Stimulated activated CD8-positive, alpha-beta memory T cell treated with anti-CD3 and anti-CD28 coated beads, Interleukin-7, amount 100 ng/mL, for 1 hour (primary cell): ENCODE measurements around the gene CUBN.

Experiments used
- DNase-seq, 2 donors: peaks; one replicate each; pipeline ENCODE4 v3.0.0-alpha.2; 2020; ENCODE audit warnings: low read depth in 2 of 2

CUBN gene

DNA sequence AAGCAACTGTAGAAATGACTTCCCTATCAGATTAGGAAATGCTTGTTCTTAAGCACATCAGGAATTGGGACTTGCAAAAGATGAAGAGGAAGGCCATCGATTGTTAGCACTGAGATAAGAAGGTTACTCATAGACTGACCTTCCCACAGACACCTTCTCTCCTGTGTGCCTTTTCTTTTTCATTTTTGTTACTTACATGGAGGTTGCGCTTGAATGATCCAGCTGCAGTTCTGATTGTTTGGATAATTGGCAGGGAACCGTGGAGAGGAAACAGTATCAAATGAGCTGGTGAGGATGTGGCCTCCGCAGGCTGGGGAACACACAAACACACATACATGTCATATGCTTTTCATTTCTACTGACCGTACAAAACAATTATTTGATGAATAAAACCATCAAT is 177.5 kb downstream of the CUBN start:
- DNase-seq, result no peak

DNA sequence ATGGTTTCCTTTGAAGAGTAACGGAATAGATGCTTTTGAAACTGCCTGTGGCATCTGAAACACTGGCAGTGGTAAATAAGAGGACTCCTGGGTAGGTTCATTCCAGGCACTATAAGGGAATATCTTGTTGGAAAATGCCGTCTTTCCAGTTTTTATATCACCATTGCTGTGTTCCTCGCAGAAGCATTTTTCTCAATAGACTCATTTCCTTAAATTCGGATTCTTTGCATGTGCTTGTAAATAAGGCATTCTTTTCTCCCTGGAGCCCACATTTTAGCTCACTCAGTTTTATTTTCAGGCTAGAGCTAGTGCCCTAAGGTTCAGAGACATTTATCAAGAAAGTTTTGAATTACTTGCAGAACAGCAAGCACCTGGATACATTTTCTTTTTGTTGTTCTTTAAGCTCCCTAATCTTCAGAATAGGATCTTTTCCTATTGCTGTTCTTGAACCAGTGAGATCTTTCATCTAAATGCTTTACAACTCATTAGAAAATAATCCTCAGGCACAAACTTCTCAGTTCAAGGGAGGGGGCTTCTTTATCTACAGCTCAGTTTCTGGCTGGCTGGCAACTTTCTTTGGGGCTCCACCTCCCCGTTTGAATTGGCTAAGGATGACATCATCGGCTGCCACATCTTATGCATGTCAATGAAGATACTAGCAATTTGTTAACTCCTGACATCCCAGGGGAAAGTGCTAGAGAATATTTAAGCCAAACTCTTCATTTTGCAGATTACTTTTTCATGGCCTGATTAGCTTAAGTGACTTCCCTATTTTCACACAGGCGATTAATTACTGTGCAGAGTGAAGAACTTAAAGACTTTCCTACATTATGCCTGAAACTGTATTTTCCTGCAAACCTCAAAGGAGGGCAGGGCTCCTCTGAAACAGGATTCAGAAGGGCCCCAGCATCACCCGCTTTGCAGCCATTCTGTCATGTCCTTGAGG is 178.7 kb downstream of the CUBN start:
- no peak for DNase-seq

DNA sequence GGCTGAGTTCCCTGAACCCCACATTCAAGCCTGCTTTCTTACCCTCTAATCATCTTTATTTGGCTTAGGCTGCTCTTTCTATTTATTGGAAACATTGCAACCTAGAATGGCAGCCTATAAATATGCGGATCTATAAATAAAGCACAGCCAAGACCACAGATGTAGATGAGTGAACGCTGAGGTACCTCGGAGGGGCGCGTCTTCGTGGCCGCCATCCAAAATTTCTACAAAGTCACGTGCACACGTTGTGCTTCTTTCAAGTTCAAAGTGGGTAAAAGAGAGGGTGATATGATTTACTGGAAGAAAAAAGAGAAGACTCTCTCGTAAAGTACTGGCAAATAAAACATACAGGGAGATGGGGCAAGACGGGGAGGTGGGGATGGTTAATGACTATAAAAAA is 179.8 kb downstream of the CUBN start:
- no peak for DNase-seq

DNA sequence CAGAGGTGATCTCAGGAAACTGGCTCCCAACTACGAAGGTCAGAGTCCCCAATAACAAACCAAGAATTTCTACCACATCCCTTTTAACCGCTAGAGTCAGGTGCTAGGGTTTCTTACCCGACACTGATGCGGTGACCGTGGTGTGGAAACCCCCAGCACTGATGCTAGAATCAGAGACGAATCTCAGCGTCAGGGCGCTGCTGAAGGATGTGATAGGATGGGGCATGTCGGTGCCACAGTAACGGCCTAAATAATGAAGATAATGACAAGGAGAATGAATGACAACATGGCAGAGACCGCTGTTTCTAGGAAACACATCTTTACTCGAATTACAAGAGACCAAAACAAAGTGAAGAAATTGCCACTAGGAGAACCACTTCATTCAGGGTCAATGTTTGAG is 181.2 kb downstream of the CUBN start:
- peak in 1 of 2 donors; percentile 11 for DNase-seq

DNA sequence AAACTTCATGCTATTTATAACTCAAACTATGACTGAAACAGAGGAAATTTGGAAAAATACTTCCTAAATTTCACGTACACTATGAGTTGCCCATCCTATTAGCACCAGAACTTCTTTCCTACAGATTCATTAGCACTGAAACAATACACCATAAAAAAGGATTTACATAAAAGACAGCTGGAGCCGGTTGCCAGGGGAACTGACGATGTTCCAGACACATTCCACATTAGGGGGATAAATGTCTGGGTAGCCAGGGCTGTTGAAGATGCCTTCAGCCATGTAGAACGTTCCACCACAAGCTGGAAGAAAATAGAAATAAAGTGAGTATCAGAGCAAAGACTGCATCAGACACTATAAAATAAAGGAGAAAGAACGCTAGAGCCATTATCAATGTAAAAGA is 182.5 kb downstream of the CUBN start:
- DNase-seq, result no peak

DNA sequence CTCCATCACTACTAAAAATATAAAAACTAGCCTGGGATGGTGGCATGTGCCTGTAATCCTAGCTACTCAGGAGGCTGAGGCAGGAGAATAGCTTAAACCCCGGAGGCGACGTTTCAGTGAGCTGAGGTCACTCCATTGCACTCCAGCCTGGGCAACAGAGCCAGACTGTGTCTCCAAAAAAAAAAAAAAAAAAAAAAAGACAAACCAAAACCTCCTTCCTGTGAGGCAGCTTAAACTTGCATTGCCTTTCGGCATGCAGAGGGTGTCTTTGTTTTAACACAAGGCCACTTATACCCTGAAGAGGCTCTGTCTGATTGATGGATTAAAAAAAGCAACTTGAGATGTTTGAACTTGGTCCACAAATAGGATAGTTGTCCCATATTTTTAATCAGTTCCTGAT is 184.0 kb downstream of the CUBN start:
- DNase-seq, result no peak

DNA sequence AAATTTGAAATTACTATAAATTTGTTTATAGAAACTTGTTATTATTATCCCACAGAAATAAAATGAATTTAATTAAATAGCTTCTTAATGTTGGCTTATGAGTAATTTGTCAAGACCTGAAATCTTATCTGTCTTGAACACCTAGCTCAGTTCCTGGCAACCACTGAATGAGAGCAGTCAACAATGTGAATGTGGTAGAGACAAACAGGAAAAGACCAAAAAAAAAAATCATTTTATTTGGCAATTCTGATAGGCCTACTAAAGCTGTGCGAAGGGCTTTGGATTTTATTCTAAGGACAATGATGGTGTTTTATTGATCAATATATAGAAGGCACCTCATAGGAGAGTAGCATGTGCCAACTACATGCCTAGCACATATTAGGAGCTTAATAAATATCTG is 184.6 kb downstream of the CUBN start:
- no peak for DNase-seq

DNA sequence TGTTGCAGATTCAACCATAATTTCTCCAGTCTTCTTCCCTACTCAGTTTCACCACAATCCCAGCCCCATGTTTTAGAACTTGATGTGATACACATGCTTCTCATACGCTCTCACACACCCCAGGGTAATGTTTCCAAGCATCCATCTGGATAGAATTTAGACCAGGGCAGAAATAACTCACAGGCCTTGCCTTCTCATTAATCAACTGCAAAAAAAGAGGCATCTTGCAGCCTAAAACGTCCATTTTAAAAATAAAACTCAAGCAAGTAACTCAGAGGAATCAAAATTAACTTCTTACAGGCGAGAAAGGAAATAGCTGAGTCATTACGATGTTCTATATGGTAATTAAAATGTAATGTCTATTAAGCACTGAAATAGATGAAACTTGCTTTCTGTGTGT is 185.2 kb downstream of the CUBN start:
- no peak for DNase-seq

DNA sequence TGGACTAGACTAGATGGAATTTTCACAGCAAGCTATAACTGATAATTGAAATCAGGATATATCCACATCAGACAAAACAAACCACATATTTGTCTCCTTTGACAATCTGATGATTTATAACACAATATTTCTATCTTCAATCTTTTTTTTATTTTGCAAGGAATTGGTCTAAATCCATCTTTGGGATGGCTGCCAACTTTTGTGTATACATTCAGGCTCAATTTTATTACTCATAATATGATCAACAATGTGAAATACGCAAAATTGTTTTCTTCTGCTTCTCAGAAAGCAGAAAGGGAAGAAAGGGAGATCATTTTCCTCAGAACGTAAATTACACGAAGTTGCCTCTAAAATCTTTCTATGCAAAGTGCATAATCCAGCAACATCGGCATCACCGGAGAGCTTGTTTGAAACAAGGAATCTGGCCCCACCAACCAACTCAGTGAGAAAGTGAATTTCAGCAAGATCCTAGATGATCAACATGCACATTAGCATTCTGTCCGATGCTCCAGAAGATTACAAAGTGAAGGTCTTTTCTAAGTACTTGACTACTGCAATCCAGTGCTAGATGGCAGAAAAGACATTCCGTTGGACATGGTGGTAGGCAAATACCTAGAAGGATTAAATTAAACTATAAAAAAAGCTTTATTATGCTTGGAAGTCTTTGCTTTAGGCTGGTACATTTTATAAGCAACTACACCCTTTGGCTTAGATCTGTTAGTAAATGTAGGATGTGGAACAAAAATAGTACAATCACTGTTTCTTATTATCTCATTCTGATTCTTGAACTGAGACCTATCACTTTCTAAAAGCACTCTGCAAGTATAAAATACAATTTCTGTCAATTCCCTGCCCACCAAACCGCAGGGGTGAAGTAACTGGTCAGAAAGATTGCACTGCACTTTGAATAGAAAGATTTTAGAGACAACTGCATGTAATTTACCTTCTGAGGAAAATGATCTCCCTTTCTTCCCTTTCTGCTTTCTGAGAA is 186.0 kb downstream of the CUBN start:
- no peak for DNase-seq

DNA sequence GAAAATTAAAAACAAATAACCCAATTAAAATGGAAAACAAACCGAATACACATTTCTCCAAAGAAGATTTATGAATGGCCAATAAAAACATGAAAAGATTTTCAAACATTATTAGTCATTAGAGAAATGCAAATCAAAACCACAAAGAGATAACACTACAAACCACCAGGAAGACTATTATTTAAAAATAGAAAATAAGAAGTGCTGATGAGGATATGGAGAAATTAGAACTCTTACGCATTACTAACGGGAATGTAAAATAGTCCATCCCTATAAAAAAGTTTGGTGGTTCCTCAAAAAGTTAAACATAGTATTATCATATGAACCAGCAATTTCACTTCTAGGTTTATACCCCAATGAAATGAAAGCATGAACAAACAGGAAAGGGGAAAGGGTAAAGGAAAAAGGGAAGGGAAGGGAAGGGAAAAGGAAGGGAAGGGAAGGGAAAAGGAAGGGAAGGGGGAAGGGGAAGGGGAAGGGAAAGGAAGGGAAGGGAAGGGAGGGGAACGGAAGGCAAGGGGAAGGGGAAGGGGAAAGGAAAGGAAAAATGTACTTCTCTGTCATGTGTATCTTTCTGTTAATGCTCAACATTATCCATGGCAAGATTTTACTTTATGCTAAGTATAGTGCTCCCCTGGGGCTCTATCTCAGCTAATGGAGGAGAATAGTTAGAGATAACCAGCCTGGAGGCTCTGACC is 187.1 kb downstream of the CUBN start:
- no peak for DNase-seq

DNA sequence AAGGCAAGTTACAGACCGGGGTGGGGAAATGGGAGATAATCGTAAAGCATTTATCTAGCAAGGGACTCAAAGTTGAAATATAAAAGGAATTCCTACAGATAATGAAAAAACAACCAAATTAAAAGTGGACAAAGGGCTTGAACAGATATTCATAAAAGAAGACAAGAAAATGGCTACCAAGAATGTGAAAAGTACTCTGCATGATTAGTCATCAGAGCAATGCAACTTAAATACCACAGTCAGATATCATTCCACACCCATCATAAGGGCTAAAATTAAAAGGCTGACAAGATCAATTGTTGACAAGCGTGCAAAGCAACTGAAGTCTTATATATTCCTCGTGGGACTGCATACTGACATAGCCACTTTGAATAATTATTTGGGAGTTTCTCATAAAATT is 187.7 kb downstream of the CUBN start:
- DNase-seq, result no peak

DNA sequence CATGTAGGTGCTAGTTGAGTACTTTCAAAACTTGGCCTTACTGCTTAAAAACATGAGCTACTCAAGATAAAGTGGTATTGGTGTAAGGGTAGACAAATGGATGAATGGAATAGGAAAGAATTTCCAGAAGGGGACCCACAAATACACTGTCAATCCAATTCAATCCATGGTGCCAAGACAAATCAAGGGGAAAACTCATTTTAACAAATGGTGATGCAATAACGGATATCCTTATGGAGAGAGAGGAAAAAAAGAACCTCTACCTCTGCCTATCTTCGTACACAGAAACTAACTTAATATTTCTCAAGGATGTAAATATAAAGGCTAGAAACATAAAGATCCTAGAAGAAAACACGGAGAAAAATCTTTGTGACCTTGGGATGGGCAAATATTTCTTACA is 188.5 kb downstream of the CUBN start:
- DNase-seq, result no peak

DNA sequence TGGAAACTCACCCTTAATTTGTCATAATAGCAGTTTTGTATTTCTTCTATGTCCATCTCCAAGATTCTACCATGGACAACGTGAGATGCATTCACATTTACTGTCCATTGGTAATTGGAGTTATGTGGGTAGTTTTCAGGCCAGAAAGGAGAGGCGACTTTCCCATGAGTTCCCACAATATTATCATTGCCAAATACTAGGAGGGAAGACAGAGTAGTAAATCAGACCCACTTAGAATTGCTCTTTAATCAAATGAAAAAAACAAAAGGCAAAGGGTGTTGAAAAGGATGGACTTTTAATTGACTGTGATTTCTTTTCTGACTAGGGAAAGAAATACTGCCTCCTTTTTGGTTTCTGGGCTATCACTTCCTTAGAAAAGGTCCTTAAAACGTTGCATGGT is 190.7 kb downstream of the CUBN start:
- DNase-seq, result no peak

DNA sequence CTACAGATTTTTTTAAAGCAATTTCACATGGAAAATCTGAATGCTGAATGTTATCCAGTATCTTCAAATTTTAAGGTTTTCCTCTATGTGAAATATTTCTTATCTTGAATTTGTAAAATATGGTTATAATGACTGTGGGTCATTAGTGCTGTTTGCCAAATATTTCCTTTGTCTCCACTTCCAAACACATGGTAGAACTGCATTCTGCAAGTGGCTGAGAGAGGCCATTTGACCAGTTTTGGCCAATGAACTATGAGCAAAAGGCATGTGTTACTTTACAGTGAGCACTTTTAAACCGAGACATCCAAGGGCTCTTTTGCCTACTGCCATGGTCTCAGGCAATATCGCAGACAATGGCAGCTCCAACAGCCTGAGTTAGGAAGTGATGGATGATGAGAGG is 195.2 kb downstream of the CUBN start:
- no peak for DNase-seq

DNA sequence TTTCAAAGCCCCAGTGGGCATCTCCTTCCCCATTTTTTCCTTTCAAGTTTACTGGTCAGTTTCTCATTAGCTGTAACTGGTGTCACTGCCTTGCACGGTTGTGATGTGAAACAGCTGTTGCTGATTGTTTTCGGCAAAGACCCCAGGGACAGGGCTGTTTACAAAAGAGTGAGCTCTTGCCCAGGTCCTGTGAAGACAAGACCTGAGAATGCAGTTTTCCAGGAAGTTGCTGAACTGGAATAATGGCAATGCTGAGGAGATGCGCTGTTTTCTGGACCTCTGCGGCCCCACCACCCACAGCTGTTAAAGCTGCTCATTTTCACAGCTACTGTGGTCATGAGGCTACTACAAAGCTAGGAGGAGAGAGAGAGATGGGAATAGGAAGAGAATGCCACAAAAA is 195.8 kb downstream of the CUBN start:
- no peak for DNase-seq

DNA sequence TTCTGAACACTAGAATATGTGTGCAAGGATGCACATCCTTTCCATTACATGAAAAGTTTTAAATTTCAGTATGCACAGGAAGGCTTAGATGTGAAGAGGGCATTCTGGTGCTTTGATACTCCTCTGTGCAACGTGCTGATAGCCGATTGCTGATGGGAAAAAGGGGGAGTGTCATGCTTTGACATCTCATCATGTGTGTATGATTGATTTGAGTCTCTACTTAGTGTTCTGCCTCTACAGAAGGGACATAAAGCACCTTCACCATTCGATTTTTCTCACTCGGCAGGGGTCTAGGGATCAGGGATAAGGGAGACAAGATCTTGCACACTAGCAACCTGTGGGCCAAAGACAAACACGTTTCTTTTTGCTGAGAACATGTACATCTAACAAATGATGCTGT is 197.7 kb downstream of the CUBN start:
- no peak for DNase-seq

DNA sequence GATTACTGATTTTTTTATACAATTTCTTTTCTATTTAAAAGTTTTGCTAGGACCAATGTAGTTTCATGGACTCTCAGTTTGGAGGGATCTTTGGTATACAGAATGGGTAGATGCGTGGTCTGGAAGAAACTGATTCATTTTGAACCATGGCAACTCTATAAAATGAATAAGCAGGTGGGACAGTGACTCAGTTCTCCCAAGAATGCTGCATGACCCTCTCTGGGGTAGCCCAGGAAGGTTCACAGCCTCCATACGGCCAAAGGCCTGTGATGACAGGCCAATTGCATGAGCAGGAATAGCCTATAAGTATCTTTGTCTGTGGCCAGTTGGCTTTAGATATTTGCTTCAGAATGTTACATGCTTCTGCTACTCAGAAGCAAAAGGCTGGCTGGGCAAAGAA is 199.1 kb downstream of the CUBN start:
- DNase-seq, result no peak

DNA sequence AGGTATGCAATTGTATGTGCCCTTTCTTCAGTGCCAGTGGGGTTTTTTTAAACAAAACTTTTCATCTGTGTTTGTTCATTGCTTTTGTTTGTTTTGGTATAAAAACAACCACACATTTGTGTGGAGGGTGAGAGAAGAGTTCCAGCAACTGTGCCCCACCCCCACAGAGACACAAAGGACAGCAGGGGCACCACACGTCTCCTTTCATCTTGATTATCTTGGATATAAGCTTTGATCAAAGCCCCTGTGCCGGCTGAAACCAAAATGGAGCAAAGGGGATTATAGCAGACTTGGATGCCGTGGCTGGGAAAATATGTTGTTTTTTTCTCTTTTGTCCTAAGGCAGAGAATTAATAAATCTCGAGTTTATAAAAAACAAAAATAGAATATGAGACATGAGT is 200.5 kb downstream of the CUBN start:
- no peak for DNase-seq

DNA sequence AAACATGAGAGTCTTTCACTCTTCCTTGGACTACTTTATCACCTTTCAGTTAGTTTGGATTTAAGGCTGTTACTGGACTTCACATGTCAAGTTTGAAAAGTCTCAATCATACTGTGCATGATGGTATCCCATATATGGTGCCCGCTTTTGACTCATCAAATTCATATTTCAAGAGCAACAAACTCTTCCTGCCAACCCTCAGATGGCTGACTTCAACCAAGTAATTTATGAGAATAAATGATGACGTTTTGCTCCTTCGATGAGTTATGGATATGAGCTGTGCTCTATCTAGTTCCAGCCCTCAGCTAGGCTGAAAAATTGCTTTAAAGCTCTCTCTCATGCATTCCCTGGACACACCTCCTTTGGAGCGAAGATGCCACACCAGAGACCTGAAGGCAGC is 202.1 kb downstream of the CUBN start:
- DNase-seq, result no peak

DNA sequence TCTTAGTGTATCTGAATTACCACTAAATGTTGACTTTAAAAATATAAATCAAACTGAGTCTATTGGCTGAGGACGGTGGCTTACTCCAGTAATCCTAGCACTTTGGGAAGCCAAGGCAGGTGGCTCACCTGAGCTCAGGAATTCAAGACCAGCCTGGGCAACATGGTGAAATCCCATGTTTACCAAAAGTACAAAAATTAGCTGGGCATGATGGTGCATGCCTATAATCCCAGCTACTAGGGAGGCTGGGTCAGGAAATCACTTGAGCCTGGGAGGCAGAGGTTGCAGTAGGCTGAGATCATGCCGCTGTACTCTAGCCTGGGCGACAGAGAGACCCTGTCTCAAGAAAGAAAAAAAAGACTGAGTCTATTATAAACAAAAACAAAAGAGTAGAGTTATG is 205.9 kb downstream of the CUBN start:
- no peak for DNase-seq

DNA sequence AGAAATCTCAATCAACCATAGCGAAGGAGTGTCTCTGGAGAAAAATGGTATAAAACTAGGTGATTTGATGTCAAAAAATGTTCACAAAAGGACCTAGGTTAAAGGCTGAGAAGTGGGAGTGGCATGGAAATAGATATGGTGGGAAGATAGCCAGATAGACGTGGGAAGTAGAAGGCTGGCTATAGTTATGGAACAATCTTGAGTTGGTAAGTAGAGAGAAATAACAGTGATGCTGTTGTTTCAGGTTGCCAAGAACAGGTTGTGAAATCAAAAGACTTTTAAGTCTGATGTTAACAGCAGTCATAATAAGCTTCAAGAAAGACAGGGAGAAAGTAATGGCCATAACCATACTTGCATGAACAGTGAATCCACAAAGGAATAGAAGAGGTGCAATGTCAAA is 206.3 kb downstream of the CUBN start:
- no peak for DNase-seq
